T-helper 9 cell (primary cell): ENCODE measurements around the gene PRKCA.

Experiments used
- DNase-seq: peaks from one replicate; pipeline ENCODE4 v3.0.0-alpha.2; 2020

PRKCA gene

GRCh38 chr17:66859353-66859752 is 556.9 kb downstream of the PRKCA start:
- no peak for DNase-seq

GRCh38 chr17:66860204-66860603 is 557.8 kb downstream of the PRKCA start:
- no peak for DNase-seq
